T1000 (cell line): ENCODE results near the gene PIKFYVE.
"Not testable (repeated sequence)": the region's sequence is repeated elsewhere in the genome, so short reads cannot be mapped to it uniquely, and the experiment has no call there.

ENCODE experiments used
- DNase-seq: peaks from one replicate; lab custom pipeline; 2025; ENCODE audit warnings: mixed read lengths; lab: John Stamatoyannopoulos, UW

The PIKFYVE gene

GRCh38 chr2:208304695-208305094 is 38.6 kb downstream of the PIKFYVE start:
- no peak for DNase-seq

GRCh38 chr2:208306291-208306690 is 40.2 kb downstream of the PIKFYVE start:
- no peak for DNase-seq

- no peak for DNase-seq
Measured at GRCh38 chr2:208311321-208311720, 45.3 kb downstream of the PIKFYVE start.

- DNase-seq = no peak
Measured at GRCh38 chr2:208311954-208312353, 45.9 kb downstream of the PIKFYVE start.

- no peak for DNase-seq
Measured at GRCh38 chr2:208315081-208315788, 49.2 kb downstream of the PIKFYVE start.

- DNase-seq = no peak
Measured at GRCh38 chr2:208318127-208318526, 52.1 kb downstream of the PIKFYVE start.

GRCh38 chr2:208319391-208319790 is 53.3 kb downstream of the PIKFYVE start:
- no peak for DNase-seq

- DNase-seq = no peak
Measured at GRCh38 chr2:208320686-208321085, 54.6 kb downstream of the PIKFYVE start.

GRCh38 chr2:208326016-208326415 is 60.0 kb downstream of the PIKFYVE start:
- DNase-seq = no peak

GRCh38 chr2:208329485-208329884 is 63.4 kb downstream of the PIKFYVE start:
- no peak for DNase-seq

GRCh38 chr2:208334230-208334629 is 68.2 kb downstream of the PIKFYVE start:
- no peak for DNase-seq

- DNase-seq = no peak
Measured at GRCh38 chr2:208346756-208347155, 80.7 kb downstream of the PIKFYVE start.

GRCh38 chr2:208350610-208351009 is 84.6 kb downstream of the PIKFYVE start:
- DNase-seq = no peak

GRCh38 chr2:208352644-208353567 is 86.9 kb downstream of the PIKFYVE start:
- no peak for DNase-seq

- DNase-seq = no peak
Measured at GRCh38 chr2:208354964-208355381, 88.9 kb downstream of the PIKFYVE start.

- DNase-seq = not testable (repeated sequence)
Measured at GRCh38 chr2:208356420-208356819, 90.4 kb downstream of the PIKFYVE start.

GRCh38 chr2:208356846-208357574 is 91.0 kb downstream of the PIKFYVE start:
- DNase-seq = no peak

- no peak for DNase-seq
Measured at GRCh38 chr2:208358758-208359631, 92.9 kb downstream of the PIKFYVE start.

GRCh38 chr2:208359632-208359986 is 93.6 kb downstream of the PIKFYVE start:
- no peak for DNase-seq

- no peak for DNase-seq
Measured at GRCh38 chr2:208360259-208361076, 94.4 kb downstream of the PIKFYVE start.

- no peak for DNase-seq
Measured at GRCh38 chr2:208361077-208361441, 95.0 kb downstream of the PIKFYVE start.
